Measurements from ENCODE around the gene DCHS2.

The DCHS2 gene

GRCh38 chr4:154360491-154360890 is 131.1 kb downstream of the DCHS2 start:
- no peaks in the 10 kb centered on the region for H3K36me3 ChIP-seq (ENCODE audit: control insufficient read depth, insufficient read depth, low read length)
- no peaks in the 10 kb centered on the region for H3K27me3 ChIP-seq (ENCODE audit: control insufficient read depth, insufficient read depth, low read length)
- no peaks in the 10 kb centered on the region for H3K4me1 ChIP-seq (ENCODE audit: control insufficient read depth, insufficient read depth, low read length)
- H3K4me3 ChIP-seq (ENCODE audit: low read length): no peak overlapping the region
- H3K9ac ChIP-seq (ENCODE audit: low read length): no peak overlapping the region
- no peaks in the 10 kb centered on the region for H3K9me3 ChIP-seq (ENCODE audit: control insufficient read depth, low read length)

GRCh38 chr4:154354883-154355282 is 136.7 kb downstream of the DCHS2 start:
- no peaks in the 10 kb centered on the region for H3K9me3 ChIP-seq (ENCODE audit: control insufficient read depth, low read length)
- no peaks in the 10 kb centered on the region for H3K27me3 ChIP-seq (ENCODE audit: control insufficient read depth, insufficient read depth, low read length)
- H3K4me1 ChIP-seq (ENCODE audit: control insufficient read depth, insufficient read depth, low read length): no peaks in the 10 kb centered on the region
- H3K36me3 ChIP-seq (ENCODE audit: control insufficient read depth, insufficient read depth, low read length): no peaks in the 10 kb centered on the region
- no peak overlapping the region for H3K9ac ChIP-seq (ENCODE audit: low read length)
- H3K4me3 ChIP-seq (ENCODE audit: low read length): no peak overlapping the region

DNA sequence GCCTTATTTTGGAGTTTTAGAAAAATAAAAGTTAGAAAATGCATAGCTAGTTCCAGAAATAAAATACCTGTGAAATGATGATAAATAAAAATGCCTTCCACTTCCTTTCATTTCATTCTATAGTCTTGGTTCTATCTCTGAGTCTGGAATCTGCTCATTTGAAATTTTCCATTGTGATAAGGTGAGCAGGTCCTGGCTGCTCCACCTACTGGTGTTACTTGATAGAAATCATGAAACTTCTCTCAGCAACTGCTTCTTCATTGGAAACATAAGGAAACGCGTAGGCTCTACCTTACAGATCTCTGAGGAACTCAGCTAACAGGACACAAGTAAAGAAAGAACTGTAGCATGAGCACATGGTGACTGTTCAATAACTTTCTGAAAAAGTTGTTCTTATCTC is 141.8 kb downstream of the DCHS2 start:
- no peaks in the 10 kb centered on the region for H3K4me1 ChIP-seq (ENCODE audit: control insufficient read depth, insufficient read depth, low read length)
- H3K4me3 ChIP-seq (ENCODE audit: low read length): no peak overlapping the region
- no peaks in the 10 kb centered on the region for H3K9me3 ChIP-seq (ENCODE audit: control insufficient read depth, low read length)
- no peak overlapping the region for H3K9ac ChIP-seq (ENCODE audit: low read length)
- H3K36me3 ChIP-seq (ENCODE audit: control insufficient read depth, insufficient read depth, low read length): no peaks in the 10 kb centered on the region
- no peaks in the 10 kb centered on the region for H3K27me3 ChIP-seq (ENCODE audit: control insufficient read depth, insufficient read depth, low read length)

DNA sequence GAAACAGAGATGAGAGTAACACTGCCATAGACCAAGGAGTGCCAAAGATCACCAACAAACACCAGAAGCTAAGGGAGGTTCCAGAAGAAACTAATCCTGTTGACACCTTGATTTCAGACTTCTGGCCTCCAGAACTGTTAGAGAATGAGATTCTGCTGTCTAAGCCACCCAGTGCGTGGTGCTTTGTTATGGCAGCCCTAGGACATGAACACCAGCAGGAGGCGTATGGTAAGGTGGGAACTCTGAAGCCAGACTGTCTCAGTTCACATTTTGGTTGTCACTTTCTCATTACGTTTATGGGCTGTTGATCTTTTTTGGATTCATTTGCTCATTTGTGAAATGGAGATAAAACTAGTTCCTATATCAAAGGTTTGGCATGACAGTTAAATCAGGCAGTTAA is 142.9 kb downstream of the DCHS2 start:
- H3K9me3 ChIP-seq (ENCODE audit: control insufficient read depth, low read length): no peaks in the 10 kb centered on the region
- no peak overlapping the region for H3K4me3 ChIP-seq (ENCODE audit: low read length)
- H3K27me3 ChIP-seq (ENCODE audit: control insufficient read depth, insufficient read depth, low read length): no peaks in the 10 kb centered on the region
- no peaks in the 10 kb centered on the region for H3K4me1 ChIP-seq (ENCODE audit: control insufficient read depth, insufficient read depth, low read length)
- H3K9ac ChIP-seq (ENCODE audit: low read length): no peak overlapping the region
- no peaks in the 10 kb centered on the region for H3K36me3 ChIP-seq (ENCODE audit: control insufficient read depth, insufficient read depth, low read length)

- Histone ChIP-seq H3K4me3 (ENCODE audit: low read length) (no peak overlapping the region), H3K4me1 (ENCODE audit: control insufficient read depth, insufficient read depth, low read length) (no peaks in the 10 kb centered on the region), H3K9ac (ENCODE audit: low read length) (no peak overlapping the region), H3K27me3 (ENCODE audit: control insufficient read depth, insufficient read depth, low read length) (no peaks in the 10 kb centered on the region), H3K36me3 (ENCODE audit: control insufficient read depth, insufficient read depth, low read length) (no peaks in the 10 kb centered on the region), H3K9me3 (ENCODE audit: control insufficient read depth, low read length) (no peaks in the 10 kb centered on the region)
These were observed 146.2 kb downstream of the DCHS2 start for GRCh38 chr4:154345359-154345758.

- Histone ChIP-seq H3K9me3 (ENCODE audit: control insufficient read depth, low read length) (no peaks in the 10 kb centered on the region), H3K36me3 (ENCODE audit: control insufficient read depth, insufficient read depth, low read length) (no peaks in the 10 kb centered on the region), H3K9ac (ENCODE audit: low read length) (no peak overlapping the region), H3K4me1 (ENCODE audit: control insufficient read depth, insufficient read depth, low read length) (no peaks in the 10 kb centered on the region), H3K27me3 (ENCODE audit: control insufficient read depth, insufficient read depth, low read length) (no peaks in the 10 kb centered on the region), H3K4me3 (ENCODE audit: low read length) (no peak overlapping the region)
These were observed 146.9 kb downstream of the DCHS2 start for GRCh38 chr4:154344686-154345085.

DNA sequence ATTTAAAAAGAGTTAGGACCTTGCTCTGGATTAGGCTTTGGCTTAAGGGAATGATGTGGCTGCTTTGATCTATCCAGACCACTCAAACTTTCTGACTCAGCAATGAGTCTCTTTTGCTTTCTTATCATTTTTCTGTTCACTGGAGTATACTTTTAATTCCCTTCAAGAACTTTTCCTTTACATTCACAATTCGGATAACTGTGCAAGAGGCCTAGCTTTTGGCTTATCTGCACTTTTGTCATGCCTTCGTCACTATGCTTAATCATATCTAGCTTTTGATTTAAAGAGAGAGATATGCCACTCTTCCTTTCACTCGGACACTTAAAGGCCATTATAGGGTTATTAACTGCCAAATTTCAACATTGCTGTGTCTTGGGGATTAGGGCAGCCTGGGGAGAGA is 147.9 kb downstream of the DCHS2 start:
- H3K27me3 ChIP-seq (ENCODE audit: control insufficient read depth, insufficient read depth, low read length): no peaks in the 10 kb centered on the region
- no peak overlapping the region for H3K4me3 ChIP-seq (ENCODE audit: low read length)
- H3K36me3 ChIP-seq (ENCODE audit: control insufficient read depth, insufficient read depth, low read length): no peaks in the 10 kb centered on the region
- no peaks in the 10 kb centered on the region for H3K4me1 ChIP-seq (ENCODE audit: control insufficient read depth, insufficient read depth, low read length)
- H3K9ac ChIP-seq (ENCODE audit: low read length): no peak overlapping the region
- H3K9me3 ChIP-seq (ENCODE audit: control insufficient read depth, low read length): no peaks in the 10 kb centered on the region

GRCh38 chr4:154341448-154341847 is 150.2 kb downstream of the DCHS2 start:
- Histone ChIP-seq H3K9me3 (ENCODE audit: control insufficient read depth, low read length) (no peaks in the 10 kb centered on the region), H3K9ac (ENCODE audit: low read length) (no peak overlapping the region), H3K36me3 (ENCODE audit: control insufficient read depth, insufficient read depth, low read length) (no peaks in the 10 kb centered on the region), H3K4me1 (ENCODE audit: control insufficient read depth, insufficient read depth, low read length) (no peaks in the 10 kb centered on the region), H3K4me3 (ENCODE audit: low read length) (no peak overlapping the region), H3K27me3 (ENCODE audit: control insufficient read depth, insufficient read depth, low read length) (no peaks in the 10 kb centered on the region)

- H3K9me3 ChIP-seq (ENCODE audit: control insufficient read depth, low read length): no peaks in the 10 kb centered on the region
- H3K9ac ChIP-seq (ENCODE audit: low read length): no peak overlapping the region
- no peaks in the 10 kb centered on the region for H3K27me3 ChIP-seq (ENCODE audit: control insufficient read depth, insufficient read depth, low read length)
- no peaks in the 10 kb centered on the region for H3K36me3 ChIP-seq (ENCODE audit: control insufficient read depth, insufficient read depth, low read length)
- no peaks in the 10 kb centered on the region for H3K4me1 ChIP-seq (ENCODE audit: control insufficient read depth, insufficient read depth, low read length)
- H3K4me3 ChIP-seq (ENCODE audit: low read length): no peak overlapping the region
These were observed 156.0 kb downstream of the DCHS2 start for GRCh38 chr4:154335588-154335987.

- Histone ChIP-seq H3K4me3 (ENCODE audit: low read length) (no peak overlapping the region), H3K9me3 (ENCODE audit: control insufficient read depth, low read length) (no peaks in the 10 kb centered on the region)
These were observed 158.7 kb downstream of the DCHS2 start for GRCh38 chr4:154332681-154333421.

DNA sequence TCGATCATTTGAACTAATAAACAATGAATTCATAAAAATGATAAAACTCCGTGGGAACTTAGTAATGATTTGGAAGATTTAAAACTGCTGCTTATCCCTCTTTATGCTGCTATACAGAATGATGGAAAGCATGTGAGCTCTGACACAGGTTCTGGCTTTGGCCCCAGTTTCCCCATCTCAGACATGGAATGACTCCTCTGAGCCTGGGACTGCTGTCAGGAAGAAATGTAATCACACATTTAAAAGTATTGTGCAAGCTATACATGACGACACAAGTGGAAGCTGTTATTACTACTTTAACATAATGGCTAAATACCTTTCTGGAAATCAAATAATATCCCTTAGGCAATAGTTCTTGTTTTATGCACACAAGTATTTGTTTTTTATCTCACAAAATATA is 161.7 kb downstream of the DCHS2 start:
- Histone ChIP-seq H3K27me3 (ENCODE audit: control insufficient read depth, insufficient read depth, low read length) (no peaks in the 10 kb centered on the region), H3K9me3 (ENCODE audit: control insufficient read depth, low read length) (no peaks in the 10 kb centered on the region), H3K4me1 (ENCODE audit: control insufficient read depth, insufficient read depth, low read length) (no peaks in the 10 kb centered on the region), H3K36me3 (ENCODE audit: control insufficient read depth, insufficient read depth, low read length) (no peaks in the 10 kb centered on the region), H3K9ac (ENCODE audit: low read length) (no peak overlapping the region), H3K4me3 (ENCODE audit: low read length) (no peak overlapping the region)

More at GRCh38 chr4:154332681-154333421, 158.7 kb downstream of the DCHS2 start:
- Histone ChIP-seq H3K36me3 (ENCODE audit: control insufficient read depth, insufficient read depth, low read length) (no peaks in the 10 kb centered on the region), H3K9ac (ENCODE audit: low read length) (no peak overlapping the region), H3K4me1 (ENCODE audit: control insufficient read depth, insufficient read depth, low read length) (no peaks in the 10 kb centered on the region), H3K27me3 (ENCODE audit: control insufficient read depth, insufficient read depth, low read length) (no peaks in the 10 kb centered on the region)

DNA sequence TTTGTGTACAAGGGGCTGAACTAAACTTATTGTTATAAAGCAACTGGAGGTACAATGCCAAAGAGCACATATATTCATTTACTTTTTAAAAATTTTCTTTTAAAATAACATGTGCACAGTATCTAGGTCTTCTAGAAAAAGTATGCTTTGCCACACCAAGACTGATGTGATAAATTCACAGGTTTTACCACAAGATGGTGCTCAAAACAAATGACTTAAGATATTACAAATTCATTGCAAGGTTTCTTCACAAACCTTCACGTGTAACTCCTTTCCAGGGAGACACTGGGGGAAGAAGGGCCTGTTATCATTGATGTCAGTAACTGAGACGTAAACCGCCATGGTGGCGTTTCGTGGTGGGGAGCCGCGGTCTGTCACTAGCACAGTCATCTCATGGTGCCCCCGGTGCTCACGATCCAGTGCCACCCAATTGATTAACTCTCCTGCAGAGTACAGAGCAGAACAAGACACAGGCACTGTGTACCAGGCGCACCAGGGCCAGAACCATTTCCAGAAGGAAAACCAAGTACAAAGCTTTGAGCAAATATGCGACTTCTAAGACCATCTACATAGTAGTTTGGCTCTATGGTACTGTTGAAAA is 162.2 kb downstream of the DCHS2 start:
- H3K36me3 ChIP-seq (ENCODE audit: control insufficient read depth, insufficient read depth, low read length): no peaks in the 10 kb centered on the region

More for the DNA sequence above, 162.2 kb downstream of the DCHS2 start:
- no peak overlapping the region for H3K4me3 ChIP-seq (ENCODE audit: low read length)
- no peak overlapping the region for H3K9ac ChIP-seq (ENCODE audit: low read length)
- no peaks in the 10 kb centered on the region for H3K27me3 ChIP-seq (ENCODE audit: control insufficient read depth, insufficient read depth, low read length)
- no peaks in the 10 kb centered on the region for H3K9me3 ChIP-seq (ENCODE audit: control insufficient read depth, low read length)
- H3K4me1 ChIP-seq (ENCODE audit: control insufficient read depth, insufficient read depth, low read length): no peaks in the 10 kb centered on the region

Data from mucosa of stomach (tissue), 1 donor.